ENCODE measurements around the gene CCDC141. TPM values are rescaled to one million over a fixed set of nuclear protein-coding genes. Genes with fewer than 3 reads are reported as not detected.
A peak's percentile ranks its signal among the peaks of the same experiment; 100 is the strongest.
"Not testable (repeated sequence)": the region's sequence is repeated elsewhere in the genome, so short reads cannot be mapped to it uniquely, and the experiment has no call there.

Gene CCDC141, protein sequence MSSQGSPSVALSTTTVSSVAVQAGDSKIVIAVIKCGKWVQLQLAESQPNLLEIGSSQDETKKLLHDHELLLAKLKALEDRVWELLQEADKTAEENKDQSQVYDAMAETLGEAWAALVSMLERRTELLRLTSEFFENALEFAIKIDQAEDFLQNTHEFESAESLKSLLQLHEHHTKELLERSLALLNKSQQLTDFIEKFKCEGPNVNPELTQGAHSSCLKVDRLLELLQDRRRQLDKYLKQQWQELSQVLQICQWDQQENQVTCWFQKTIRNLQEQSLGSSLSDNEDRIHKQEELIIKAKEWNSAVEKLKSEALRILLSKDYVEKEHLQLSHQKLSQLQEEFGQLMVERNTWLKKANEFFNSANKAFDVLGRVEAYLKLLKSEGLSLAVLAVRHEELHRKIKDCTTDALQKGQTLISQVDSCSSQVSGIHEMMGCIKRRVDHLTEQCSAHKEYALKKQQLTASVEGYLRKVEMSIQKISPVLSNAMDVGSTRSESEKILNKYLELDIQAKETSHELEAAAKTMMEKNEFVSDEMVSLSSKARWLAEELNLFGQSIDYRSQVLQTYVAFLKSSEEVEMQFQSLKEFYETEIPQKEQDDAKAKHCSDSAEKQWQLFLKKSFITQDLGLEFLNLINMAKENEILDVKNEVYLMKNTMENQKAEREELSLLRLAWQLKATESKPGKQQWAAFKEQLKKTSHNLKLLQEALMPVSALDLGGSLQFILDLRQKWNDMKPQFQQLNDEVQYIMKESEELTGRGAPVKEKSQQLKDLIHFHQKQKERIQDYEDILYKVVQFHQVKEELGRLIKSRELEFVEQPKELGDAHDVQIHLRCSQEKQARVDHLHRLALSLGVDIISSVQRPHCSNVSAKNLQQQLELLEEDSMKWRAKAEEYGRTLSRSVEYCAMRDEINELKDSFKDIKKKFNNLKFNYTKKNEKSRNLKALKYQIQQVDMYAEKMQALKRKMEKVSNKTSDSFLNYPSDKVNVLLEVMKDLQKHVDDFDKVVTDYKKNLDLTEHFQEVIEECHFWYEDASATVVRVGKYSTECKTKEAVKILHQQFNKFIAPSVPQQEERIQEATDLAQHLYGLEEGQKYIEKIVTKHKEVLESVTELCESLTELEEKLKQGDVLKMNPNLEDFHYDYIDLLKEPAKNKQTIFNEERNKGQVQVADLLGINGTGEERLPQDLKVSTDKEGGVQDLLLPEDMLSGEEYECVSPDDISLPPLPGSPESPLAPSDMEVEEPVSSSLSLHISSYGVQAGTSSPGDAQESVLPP (N-terminal part only)
- total RNA-seq: 10 to 100 TPM in 1 of 4 donors, 1 to 10 TPM in 3; 1.6 to 10.3 (median 5.3) TPM

DNA sequence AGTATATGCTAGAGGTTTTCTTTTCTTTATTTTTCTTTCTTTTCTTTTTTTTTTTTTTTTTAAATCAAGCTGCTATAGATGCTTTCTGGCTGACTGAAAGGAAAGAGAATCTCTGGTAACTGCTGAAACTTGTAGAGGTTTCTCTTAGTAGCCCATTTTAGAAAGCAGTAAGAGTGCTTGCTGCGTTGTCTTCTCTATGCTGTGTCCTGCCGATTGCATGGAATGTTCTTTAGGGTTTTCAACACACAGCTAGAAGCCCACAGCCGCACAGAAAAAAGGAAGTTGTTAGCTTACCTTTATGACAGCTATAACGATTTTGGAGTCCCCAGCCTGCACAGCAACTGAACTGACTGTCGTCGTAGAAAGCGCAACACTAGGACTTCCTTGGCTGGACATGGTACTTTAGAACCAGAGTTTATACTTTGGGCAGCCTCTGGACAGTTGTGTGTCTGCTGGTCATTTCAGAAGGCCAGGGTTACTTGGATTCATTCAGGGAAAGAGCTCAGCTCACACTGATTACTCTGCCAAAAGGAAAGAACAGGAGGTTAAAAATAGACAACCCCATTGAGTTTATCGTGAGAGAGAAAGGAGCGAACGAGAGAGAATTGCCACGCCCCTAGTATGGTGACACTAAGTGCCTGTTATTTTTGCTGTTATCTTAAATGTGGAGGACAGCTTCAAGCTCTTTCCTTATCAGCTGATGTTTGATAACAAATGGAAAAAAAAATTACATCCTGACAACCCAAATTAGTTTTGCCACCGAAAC, at the start of gene CCDC141:
TSS of gene CCDC141 (minus strand) at position 592 of the 766 bp plus-strand sequence. CDS start at position 396, 196 bp downstream.
- H3K9me3 ChIP-seq: no peaks in the 10 kb centered on the region
- TF ChIP-seq POLR2A (IDR thresholded peaks at IDR 0.05) (no peak), POLR2AphosphoS5 (IDR thresholded peaks at IDR 0.05) (no peak), EP300 (IDR thresholded peaks at IDR 0.05) (no peak)
- TF ChIP-seq, protein P1, sequence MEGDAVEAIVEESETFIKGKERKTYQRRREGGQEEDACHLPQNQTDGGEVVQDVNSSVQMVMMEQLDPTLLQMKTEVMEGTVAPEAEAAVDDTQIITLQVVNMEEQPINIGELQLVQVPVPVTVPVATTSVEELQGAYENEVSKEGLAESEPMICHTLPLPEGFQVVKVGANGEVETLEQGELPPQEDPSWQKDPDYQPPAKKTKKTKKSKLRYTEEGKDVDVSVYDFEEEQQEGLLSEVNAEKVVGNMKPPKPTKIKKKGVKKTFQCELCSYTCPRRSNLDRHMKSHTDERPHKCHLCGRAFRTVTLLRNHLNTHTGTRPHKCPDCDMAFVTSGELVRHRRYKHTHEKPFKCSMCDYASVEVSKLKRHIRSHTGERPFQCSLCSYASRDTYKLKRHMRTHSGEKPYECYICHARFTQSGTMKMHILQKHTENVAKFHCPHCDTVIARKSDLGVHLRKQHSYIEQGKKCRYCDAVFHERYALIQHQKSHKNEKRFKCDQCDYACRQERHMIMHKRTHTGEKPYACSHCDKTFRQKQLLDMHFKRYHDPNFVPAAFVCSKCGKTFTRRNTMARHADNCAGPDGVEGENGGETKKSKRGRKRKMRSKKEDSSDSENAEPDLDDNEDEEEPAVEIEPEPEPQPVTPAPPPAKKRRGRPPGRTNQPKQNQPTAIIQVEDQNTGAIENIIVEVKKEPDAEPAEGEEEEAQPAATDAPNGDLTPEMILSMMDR (IDR thresholded peaks at IDR 0.05): no peak
- 10 to 36% methylated on average over 8 to 11 of the region's 12 CpGs for WGBS, 2 donors (ENCODE audit: low coverage in 1 of 2)
- H3K27ac ChIP-seq: peak within 1 kb of the TSS in 3 of 4 donors; percentile 20 to 55 (median 45)
- no peaks in the 10 kb centered on the region for H3K36me3 ChIP-seq
- peaks cover 4 to 31% (median 8%) of the 10 kb centered on the region in 3 donors for H3K4me1 ChIP-seq
- peak within 1 kb of the TSS; percentile 17 to 33 for H3K4me3 ChIP-seq
- peak; percentile 78 for ATAC-seq
- H3K27me3 ChIP-seq: no peaks in the 10 kb centered on the region

DNA sequence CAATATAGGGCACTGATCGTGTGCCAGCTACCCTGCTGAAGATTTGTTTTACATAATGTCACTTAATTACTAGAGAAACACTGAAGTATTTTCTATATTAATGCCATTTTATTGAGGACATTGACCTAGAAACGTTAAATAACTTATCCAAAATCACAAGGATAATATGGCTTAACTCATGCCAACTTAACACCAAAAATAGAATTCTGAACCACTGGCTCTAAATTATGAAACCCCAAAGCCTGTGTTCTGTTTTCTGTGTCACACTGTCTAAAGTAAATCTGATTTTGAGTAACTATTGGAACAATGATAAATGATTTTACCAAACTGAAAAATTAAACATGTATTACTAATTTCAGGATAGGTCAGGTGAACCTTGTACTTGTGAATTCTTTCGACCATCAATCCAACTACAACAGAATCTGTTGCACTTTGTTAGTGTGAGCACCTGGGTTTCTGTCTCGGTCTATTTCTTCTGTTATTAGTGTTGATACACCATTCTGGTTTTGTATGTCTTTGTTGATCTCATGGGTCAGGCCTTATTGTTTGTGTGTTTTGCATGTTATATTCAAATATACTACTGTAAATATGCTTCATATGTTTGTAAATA, 48.2 kb upstream of the CCDC141 start:
- Histone ChIP-seq H3K36me3 (no peaks in the 10 kb centered on the region), H3K27me3 (no peaks in the 10 kb centered on the region), H3K27ac (no peak overlapping the region), H3K4me3 (no peak overlapping the region), H3K9me3 (peaks cover 0 to under 1% (median 0%) of the 10 kb centered on the region in 3 donors), H3K4me1 (peaks cover 0 to 5% (median 0%) of the 10 kb centered on the region in 3 donors)
- ATAC-seq: no peak
- no peak for TF ChIP-seq POLR2A (IDR thresholded peaks at IDR 0.05)
- TF ChIP-seq EP300 (IDR thresholded peaks at IDR 0.05): no peak
- TF ChIP-seq, protein P1 (IDR thresholded peaks at IDR 0.05): no peak
- TF ChIP-seq POLR2AphosphoS5 (IDR thresholded peaks at IDR 0.05): no peak
- 76 to 82% methylated on average over 4 of the region's 4 CpGs for WGBS, 2 donors (ENCODE audit: low coverage in 1 of 2)

DNA sequence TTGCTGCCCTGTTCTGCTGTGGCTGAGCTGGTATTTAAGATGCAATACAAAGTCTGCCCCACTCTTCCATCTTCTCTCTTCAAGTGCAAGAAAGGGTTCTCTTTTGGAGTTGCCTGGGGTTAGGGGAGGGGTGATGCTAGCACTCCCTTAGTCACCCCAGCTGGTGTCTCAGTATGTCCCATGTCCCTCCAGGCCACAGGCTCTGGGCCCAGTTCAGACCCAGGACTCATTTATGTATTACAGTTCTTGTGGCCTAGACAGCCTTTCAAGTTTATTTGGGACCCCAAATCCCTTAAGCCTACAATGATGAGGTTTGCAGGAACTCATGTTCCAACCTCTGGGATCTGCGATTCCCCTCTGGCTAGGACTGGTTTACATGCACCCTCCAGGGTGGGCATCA, 47.2 kb upstream of the CCDC141 start:
- H3K4me3 ChIP-seq: no peak overlapping the region
- H3K27me3 ChIP-seq: no peaks in the 10 kb centered on the region
- H3K4me1 ChIP-seq: peaks cover 0 to 5% (median 0%) of the 10 kb centered on the region in 3 donors
- TF ChIP-seq EP300 (IDR thresholded peaks at IDR 0.05) (no peak), POLR2AphosphoS5 (IDR thresholded peaks at IDR 0.05) (no peak), POLR2A (IDR thresholded peaks at IDR 0.05) (no peak)
- TF ChIP-seq, protein P1 (IDR thresholded peaks at IDR 0.05): no peak
- ATAC-seq: no peak
- WGBS, 2 donors (ENCODE audit: low coverage in 1 of 2): no CpG with 5 or more reads among the region's 1 CpG
- peaks cover 0 to 8% (median 0%) of the 10 kb centered on the region in 3 donors for H3K9me3 ChIP-seq
- no peaks in the 10 kb centered on the region for H3K36me3 ChIP-seq
- H3K27ac ChIP-seq: no peak overlapping the region

DNA sequence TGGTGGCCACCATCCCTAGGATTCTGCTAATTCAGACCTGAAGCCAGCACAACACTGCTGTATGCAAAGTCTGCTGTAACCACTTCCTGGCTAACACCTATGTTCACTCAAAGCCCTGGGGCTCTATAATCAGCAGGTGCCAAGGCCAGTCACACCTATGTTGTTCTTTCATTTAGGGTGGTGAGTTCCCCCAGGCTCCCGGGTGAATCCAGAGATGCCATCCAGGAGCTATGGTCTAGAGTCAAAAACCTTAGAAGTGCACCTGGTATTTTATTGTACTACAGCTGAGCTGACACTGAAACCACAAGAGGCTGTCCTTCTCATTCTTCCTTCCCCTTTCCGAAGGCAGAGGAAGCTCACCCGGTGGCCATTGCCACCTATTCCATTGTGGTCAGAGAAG, 46.2 kb upstream of the CCDC141 start:
- Histone ChIP-seq H3K36me3 (no peaks in the 10 kb centered on the region), H3K9me3 (peaks cover 0 to 8% (median 0%) of the 10 kb centered on the region in 3 donors), H3K27ac (no peak overlapping the region), H3K27me3 (no peaks in the 10 kb centered on the region), H3K4me3 (no peak overlapping the region), H3K4me1 (peaks cover 0 to 5% (median 0%) of the 10 kb centered on the region in 3 donors)
- no peak for TF ChIP-seq POLR2AphosphoS5 (IDR thresholded peaks at IDR 0.05)
- TF ChIP-seq, protein P1 (IDR thresholded peaks at IDR 0.05): no peak
- no peak for ATAC-seq
- WGBS, 2 donors (ENCODE audit: low coverage in 1 of 2): 100% methylated on average over 1 of the region's 3 CpGs

DNA sequence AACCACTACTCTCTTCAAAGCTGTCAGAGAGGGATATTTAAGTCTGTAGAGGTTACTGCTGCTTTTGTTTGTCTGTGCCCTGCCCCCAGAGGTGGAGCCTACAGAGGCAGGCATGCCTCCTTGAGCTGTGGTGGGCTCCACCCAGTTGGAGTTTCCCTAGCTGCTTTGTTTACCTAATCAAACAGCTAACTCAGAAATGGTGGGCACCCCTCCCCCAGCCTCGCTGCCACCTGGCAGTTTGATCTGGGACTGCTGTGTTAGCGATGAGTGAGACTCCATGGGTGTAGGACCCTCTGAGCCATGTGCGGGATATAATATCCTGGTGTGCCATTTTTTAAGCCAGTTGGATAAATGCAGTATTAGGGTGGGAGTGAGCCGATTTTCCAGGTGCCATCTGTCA, 43.0 kb upstream of the CCDC141 start:
- not testable (repeated sequence) for H3K27me3 ChIP-seq, ATAC-seq, H3K27ac ChIP-seq, H3K36me3 ChIP-seq, H3K4me1 ChIP-seq, H3K9me3 ChIP-seq, H3K4me3 ChIP-seq
- WGBS, 2 donors (ENCODE audit: low coverage in 1 of 2): 71 to 90% methylated on average over 1 to 2 of the region's 4 CpGs
